Endothelial cell (in vitro differentiated cells): Measurements from ENCODE around the gene CACUL1. TPM values are rescaled to one million over a fixed set of nuclear protein-coding genes. Genes with fewer than 3 reads are reported as not detected.

Experiments used
- DNase-seq: peaks from one replicate; pipeline ENCODE4 v3.0.0; 2021; ENCODE audit warnings: low spot score
- H3K27ac Mint-ChIP-seq: one replicate; pipeline ENCODE4 v1.8.0; 2021; ENCODE audit warnings: mixed read lengths, inconsistent platforms; ENCODE audit not compliant: unreplicated experiment
- H3K27me3 Mint-ChIP-seq: one replicate; pipeline ENCODE4 v1.8.0; 2021; ENCODE audit warnings: mild to moderate bottlenecking, moderate library complexity, mixed read lengths, inconsistent platforms; ENCODE audit not compliant: unreplicated experiment
- H3K36me3 Mint-ChIP-seq: one replicate; pipeline ENCODE4 v1.8.0; 2021; ENCODE audit warnings: mild to moderate bottlenecking, low read depth, mixed read lengths, inconsistent platforms; ENCODE audit not compliant: unreplicated experiment
- H3K4me1 Mint-ChIP-seq: one replicate; pipeline ENCODE4 v1.8.0; 2021; ENCODE audit warnings: mild to moderate bottlenecking, mixed read lengths, inconsistent platforms; ENCODE audit not compliant: unreplicated experiment
- H3K4me3 Mint-ChIP-seq: one replicate; pipeline ENCODE4 v1.8.0; 2021; ENCODE audit warnings: mild to moderate bottlenecking, mixed read lengths, inconsistent platforms; ENCODE audit not compliant: unreplicated experiment
- H3K9me3 Mint-ChIP-seq: one replicate; pipeline ENCODE4 v1.8.0; 2021; ENCODE audit warnings: mixed read lengths, inconsistent platforms; ENCODE audit not compliant: unreplicated experiment
- CTCF ChIP-seq: fragments of 200-600 bp; sonication (generic); IDR thresholded peaks from one replicate; pipeline ENCODE4 v1.5.0; 2021; ENCODE audit warnings: antibody characterized with exemption; ENCODE audit not compliant: unreplicated experiment
- long read RNA-seq: library from polyadenylated mRNA; unstranded; transcript quantifications from one replicate; pipeline ENCODE4 v2.0.0, GENCODE V29; 2020; ENCODE audit not compliant: unreplicated experiment
- total RNA-seq: library from RNA; stranded (reverse); fragmentation: NEBNext Ultra II Directional; extraction: Animal tissue kit (Norgen Biotek cat#: 25700); gene quantifications from one replicate; pipeline ENCODE4 v1.2.1, GENCODE V29; 2021; ENCODE audit not compliant: unreplicated experiment

Gene CACUL1
- 59.0 TPM for total RNA-seq
- long read RNA-seq, full-length matches to known transcripts: 9 of 19 reads
- long read RNA-seq, partial matches to known transcripts: 1 of 19 reads
- long read RNA-seq, other reads (novel, unspliced or antisense): 9 of 19 reads

GRCh38 chr10:118754556-118755423 lies at the start of gene CACUL1:
Gene CACUL1, minus strand, starts transcription at chr10:118754970. Its CDS starts 208 bp downstream, at chr10:118754762.
- Mint-ChIP-seq H3K27ac (peak within 1 kb of the TSS; percentile 96), H3K9me3 (no peaks in the 10 kb centered on the region), H3K4me1 (peaks cover 30% of the 10 kb centered on the region), H3K36me3 (peaks cover 9% of the 10 kb centered on the region), H3K27me3 (peaks cover 11% of the 10 kb centered on the region), H3K4me3 (peak within 1 kb of the TSS; percentile 95)
- peak; percentile 100 for DNase-seq
- no peak for TF ChIP-seq CTCF

GRCh38 chr10:118804262-118804773 lies 49.5 kb upstream of the CACUL1 start:
- no peak for TF ChIP-seq CTCF
- no peaks in the 10 kb centered on the region for H3K4me1 Mint-ChIP-seq
- H3K27me3 Mint-ChIP-seq: peaks cover 2% of the 10 kb centered on the region
- no peak overlapping the region for H3K4me3 Mint-ChIP-seq
- H3K36me3 Mint-ChIP-seq: no peaks in the 10 kb centered on the region
- H3K9me3 Mint-ChIP-seq: no peaks in the 10 kb centered on the region
- no peak overlapping the region for H3K27ac Mint-ChIP-seq
- no peak for DNase-seq

- Mint-ChIP-seq H3K27me3 (peaks cover 2% of the 10 kb centered on the region), H3K4me3 (no peak overlapping the region), H3K36me3 (no peaks in the 10 kb centered on the region), H3K4me1 (no peaks in the 10 kb centered on the region), H3K27ac (no peak overlapping the region), H3K9me3 (no peaks in the 10 kb centered on the region)
- TF ChIP-seq CTCF: no peak
- no peak for DNase-seq
Observed at GRCh38 chr10:118802126-118802793, 47.5 kb upstream of the CACUL1 start.

- H3K36me3 Mint-ChIP-seq: no peaks in the 10 kb centered on the region
Observed at GRCh38 chr10:118800920-118801319, 46.1 kb upstream of the CACUL1 start.

More at GRCh38 chr10:118800920-118801319, 46.1 kb upstream of the CACUL1 start:
- Mint-ChIP-seq H3K27ac (no peak overlapping the region), H3K4me3 (no peak overlapping the region), H3K4me1 (no peaks in the 10 kb centered on the region), H3K9me3 (no peaks in the 10 kb centered on the region), H3K27me3 (peaks cover 2% of the 10 kb centered on the region)
- DNase-seq: peak; percentile 23
- no peak for TF ChIP-seq CTCF
